Measurements from ENCODE around the gene FABP7. TPM values are rescaled to one million over a fixed set of nuclear protein-coding genes. Genes with fewer than 3 reads are reported as not detected.
A peak's percentile ranks its signal among the peaks of the same experiment; 100 is the strongest.

Gene FABP7
- polyA plus RNA-seq, 5 donors = 5.9 to 26.0 (median 20.4) TPM

DNA sequence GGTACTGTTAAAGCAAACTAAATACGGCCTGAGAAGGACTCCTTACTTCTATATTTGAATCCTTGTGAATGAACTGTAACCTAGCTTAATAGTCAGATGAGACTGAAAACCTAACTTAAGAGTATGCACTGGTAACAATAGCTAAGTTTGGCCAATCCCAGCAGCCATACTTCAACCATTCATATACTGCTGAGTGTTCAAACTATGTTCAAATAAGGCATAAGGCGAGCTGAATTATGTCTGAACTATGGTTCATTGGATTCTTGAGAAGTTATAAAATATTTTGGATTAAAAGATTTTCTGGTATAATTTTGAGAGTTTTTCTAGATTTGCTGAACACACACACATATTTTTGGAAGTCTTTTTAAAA, 11.8 kb downstream of the FABP7 start:
- no peak for DNase-seq

DNA sequence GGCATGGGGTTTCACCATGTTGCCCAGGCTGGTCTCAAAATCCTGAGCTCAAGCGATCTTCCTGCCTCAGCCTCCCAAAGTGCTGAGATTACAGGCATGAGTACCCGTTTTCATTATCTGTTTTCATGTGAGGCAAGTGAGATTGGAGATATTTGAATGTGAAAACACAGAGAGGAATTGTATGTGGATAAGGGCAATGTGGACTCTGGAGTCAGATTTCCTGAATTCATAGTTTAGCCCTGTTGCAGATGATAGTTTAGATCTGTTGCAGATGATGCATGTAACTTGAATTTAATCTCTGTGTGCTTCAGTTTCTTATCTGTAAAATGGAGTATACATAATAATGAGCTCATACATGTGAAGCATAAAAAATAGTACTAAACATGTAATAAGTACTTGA, 13.2 kb downstream of the FABP7 start:
- no peak for DNase-seq

DNA sequence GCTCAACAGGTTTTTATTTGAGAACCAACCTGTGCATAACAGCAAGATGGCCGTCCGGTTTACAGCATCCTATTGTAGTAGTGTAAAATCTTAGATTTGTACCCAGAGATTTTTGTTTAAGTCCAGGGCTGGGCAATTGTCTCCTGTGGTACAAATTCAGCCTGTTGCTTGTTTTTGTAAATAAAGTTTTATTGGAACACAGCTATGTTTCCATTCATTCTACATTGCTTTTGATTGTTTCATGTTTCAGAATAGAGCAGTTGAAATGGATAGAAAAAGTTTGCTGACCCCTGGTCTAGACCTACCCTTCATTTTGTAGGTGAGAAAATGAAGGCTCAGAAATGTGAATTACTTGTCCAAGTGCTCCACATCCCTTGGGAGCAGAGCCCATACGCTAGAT, 18.0 kb downstream of the FABP7 start:
- DNase-seq = no peak

DNA sequence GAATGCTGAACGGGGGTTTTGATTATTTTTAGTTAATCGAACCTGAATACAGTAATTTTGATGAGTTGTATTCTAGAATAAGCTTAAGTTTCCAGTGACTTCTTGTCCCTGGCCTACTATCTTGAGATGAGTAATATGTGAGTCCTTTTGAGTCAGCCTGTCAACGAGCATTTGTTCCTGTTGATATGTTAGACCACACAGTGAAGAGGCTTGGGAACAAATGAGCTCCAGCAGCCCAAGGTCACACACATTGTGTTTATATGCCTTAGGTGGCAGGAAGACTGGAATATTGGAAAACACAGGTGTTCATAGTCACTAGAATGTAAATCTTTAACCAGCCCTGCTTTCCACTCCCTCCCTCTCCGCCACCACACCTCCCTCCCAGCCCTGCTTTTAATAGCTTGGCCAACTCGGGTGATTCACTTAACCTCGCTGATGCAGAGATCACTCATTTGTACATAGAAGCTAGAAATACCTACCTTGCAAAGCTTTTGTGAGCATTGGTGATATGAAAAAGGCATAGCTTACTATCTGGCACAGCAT, 18.7 kb downstream of the FABP7 start:
- no peak for DNase-seq

- DNase-seq = no peak
Measured at GRCh38 chr6:122799140-122799745, 19.7 kb downstream of the FABP7 start.

- DNase-seq = no peak
Measured at GRCh38 chr6:122799916-122800686, 20.6 kb downstream of the FABP7 start.

DNA sequence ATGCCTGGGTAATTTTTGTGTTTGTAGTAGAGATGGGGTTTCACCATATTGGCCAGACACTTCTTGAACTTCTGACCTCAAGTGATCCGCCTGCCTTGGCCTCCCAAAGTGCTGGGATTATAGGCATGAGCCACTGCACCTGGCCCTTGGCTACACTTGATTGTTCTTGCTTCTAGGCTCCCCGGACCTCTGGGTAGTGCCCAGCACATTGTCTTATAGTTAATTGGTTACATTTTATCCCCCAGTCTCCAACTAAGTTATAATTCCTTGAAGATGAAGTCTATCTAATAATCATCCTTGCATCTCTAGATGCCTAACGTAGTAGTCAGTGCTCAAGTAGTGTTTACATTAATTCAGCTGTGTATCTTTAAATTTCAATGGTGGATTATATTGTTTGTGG, 21.4 kb downstream of the FABP7 start:
- DNase-seq = no peak

- DNase-seq = no peak
Measured at GRCh38 chr6:122801397-122801796, 21.9 kb downstream of the FABP7 start.

GRCh38 chr6:122803171-122803661, 23.7 kb downstream of the FABP7 start:
- peak; percentile 74 to 76 for DNase-seq

- DNase-seq = peak; percentile 74 to 83
Measured at GRCh38 chr6:122804962-122805485, 25.5 kb downstream of the FABP7 start.

DNA sequence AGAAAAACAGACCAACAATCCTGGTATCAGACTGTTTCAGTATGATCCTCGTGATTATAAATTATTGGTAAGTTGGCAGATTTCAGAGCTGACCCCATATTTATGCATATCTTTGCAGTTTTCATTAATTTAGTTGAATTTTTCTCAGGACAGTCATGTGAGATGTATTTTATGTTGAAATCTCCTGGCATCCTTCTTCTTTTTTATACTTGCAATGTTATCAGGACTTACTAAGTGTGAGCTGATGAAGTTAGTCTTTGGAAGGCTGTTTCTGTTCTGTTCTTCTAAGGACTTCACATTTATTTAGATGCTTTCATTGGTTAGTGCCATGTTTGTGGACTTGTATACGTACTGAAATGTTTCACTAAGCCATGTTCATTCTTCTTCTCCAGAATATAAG, 26.8 kb downstream of the FABP7 start:
- DNase-seq = peak; percentile 67 to 73

DNA sequence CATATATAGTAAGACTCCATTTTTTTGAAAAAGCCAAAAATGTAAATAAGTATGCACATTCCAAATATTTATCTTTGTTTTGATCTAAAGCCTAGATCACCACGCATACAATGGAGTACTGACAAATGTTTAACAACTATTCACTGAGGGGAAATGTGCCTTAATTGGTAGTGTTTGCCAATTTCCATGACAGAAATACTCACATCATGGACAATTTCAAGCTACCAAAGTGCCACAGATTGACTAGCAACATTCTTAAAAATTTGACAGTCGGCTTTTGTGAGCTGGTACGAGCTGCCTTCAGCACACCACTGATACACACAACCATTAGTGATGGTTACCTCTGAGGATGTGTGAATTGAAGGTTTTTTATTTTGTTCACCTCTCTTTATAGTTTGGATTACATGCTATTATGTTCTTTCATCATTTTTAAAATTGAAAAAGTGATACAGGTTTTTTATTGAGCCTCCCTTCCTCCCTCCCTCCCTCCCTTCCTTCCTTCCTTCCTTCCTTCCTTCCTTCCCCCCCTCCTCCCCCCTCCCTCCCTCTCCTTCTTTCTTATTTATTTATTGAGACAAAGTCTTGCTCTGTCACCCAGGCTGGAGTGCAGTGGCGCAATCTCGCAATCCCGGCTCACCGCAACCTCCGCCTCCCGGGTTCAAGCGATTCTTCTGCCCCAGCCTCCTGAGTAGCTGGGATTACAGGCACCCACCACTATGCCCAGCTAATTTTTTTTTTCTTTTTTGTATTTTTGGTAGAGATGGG, 28.8 kb downstream of the FABP7 start:
- DNase-seq = no peak

- peak; percentile 66 to 73 for DNase-seq
Measured at GRCh38 chr6:122809001-122809400, 29.5 kb downstream of the FABP7 start.

DNA sequence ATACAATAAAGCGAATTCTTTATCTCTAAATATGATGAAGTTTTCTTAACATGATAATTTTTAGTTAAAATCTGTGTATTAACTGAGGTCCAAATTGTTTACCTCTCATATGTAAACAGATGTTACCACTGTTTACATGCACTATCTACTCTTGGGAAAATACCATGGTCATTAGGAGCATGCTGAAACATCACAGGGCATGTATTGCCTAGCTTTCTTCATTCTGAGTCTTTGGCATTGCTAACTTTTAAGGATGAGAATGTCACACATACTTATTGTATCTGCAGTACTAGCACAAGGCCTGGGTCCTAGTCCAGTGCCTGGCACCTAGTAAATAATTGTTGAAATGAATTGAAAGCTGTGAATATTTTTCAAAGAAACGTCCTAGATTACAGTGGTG, 30.2 kb downstream of the FABP7 start:
- no peak for DNase-seq

GRCh38 chr6:122810189-122810588, 30.7 kb downstream of the FABP7 start:
- no peak for DNase-seq

GRCh38 chr6:122817358-122817757, 37.8 kb downstream of the FABP7 start:
- DNase-seq = no peak

- DNase-seq = no peak
Measured at GRCh38 chr6:122817766-122818165, 38.2 kb downstream of the FABP7 start.

DNA sequence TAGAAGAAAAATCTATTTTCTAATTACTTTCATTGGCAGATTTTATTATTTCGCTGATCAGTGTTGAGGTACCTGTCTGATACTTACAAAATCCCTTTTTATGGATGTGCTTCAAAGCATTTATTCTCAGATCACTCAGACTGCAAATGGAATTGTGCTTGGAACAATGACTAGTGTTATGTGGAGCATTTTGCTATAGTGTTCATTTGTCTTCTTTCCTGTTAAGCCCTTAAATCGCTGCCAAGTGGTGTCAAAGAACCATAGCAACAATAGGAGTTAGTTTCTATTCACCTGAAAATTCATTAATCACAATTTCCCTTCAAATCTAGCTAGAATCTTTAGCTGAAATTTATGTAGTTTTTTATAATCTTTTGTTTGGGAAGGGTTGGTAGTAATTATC, 39.4 kb downstream of the FABP7 start:
- no peak for DNase-seq

GRCh38 chr6:122821095-122821494, 41.6 kb downstream of the FABP7 start:
- no peak for DNase-seq

GRCh38 chr6:122825163-122825562, 45.6 kb downstream of the FABP7 start:
- DNase-seq = no peak

- DNase-seq = no peak
Measured at GRCh38 chr6:122829456-122829855, 49.9 kb downstream of the FABP7 start.

- DNase-seq = no peak
Measured at GRCh38 chr6:122831511-122831910, 52.0 kb downstream of the FABP7 start.

Data from right lung (tissue), 5 donors.